Naive thymus-derived CD8-positive, alpha-beta T cell (primary cell): ENCODE measurements around the gene JAGN1. TPM values are rescaled to one million over a fixed set of nuclear protein-coding genes. Genes with fewer than 3 reads are reported as not detected.

Experiments
- ATAC-seq, 2 donors: fragments of 150-1000 bp; cut with Tn5 transposase in 1 of 2; sonication (Bioruptor Pico), chemical (Tn5 transposase) in 1 of 2; 1 replicate in 1 of 2; 2 replicates in 1 of 2; pipeline ENCODE4 v1.10.0; 2021; ENCODE audit warnings: mild to moderate bottlenecking in 2 of 2, moderate library complexity in 2 of 2
- POLR2A ChIA-PET: fragments of 350-600 bp; sonication (Branson Sonifier 250); formaldehyde crosslinking; loops from one replicate; lab custom pipeline; 2021; ENCODE audit warnings: antibody characterized with exemption; lab: Charles Lee
- DNase-seq, 10 donors: peaks; one replicate each; pipeline versions ENCODE4 v3.0.0 to v3.0.0-alpha.2; 2020 to 2022
- H3K27ac Mint-ChIP-seq, 10 donors: one replicate each; pipeline ENCODE4 v1.8.0; 2020 to 2022; ENCODE audit warnings: mild to moderate bottlenecking in 10 of 10, mixed read lengths in 10 of 10, moderate library complexity in 4 of 10, inconsistent platforms in 1 of 10
- H3K27me3 Mint-ChIP-seq, 5 donors: one replicate each; pipeline ENCODE4 v1.8.0; 2021 to 2022; ENCODE audit warnings: mixed read lengths in 5 of 5
- H3K36me3 Mint-ChIP-seq, 3 donors: one replicate each; pipeline ENCODE4 v1.8.0; 2020 to 2022; ENCODE audit warnings: mixed read lengths in 3 of 3, mild to moderate bottlenecking in 2 of 3, inconsistent platforms in 1 of 3
- H3K4me1 Mint-ChIP-seq, 4 donors: one replicate each; pipeline ENCODE4 v1.8.0; 2021 to 2022; ENCODE audit warnings: mixed read lengths in 4 of 4
- H3K4me3 Mint-ChIP-seq, 10 donors: one replicate each; pipeline ENCODE4 v1.8.0; 2020 to 2022; ENCODE audit warnings: mild to moderate bottlenecking in 10 of 10, mixed read lengths in 10 of 10, moderate library complexity in 6 of 10, inconsistent platforms in 1 of 10
- H3K9me3 Mint-ChIP-seq, 9 donors: one replicate each; pipeline ENCODE4 v1.8.0; 2020 to 2022; ENCODE audit warnings: mixed read lengths in 9 of 9, mild to moderate bottlenecking in 3 of 9, inconsistent platforms in 1 of 9, moderate library complexity in 1 of 9
- polyA plus RNA-seq, 3 donors: library from polyadenylated mRNA; unstranded; fragments of 300-500 nt; fragmentation: Illumina TruSeq; gene quantifications; one replicate each; pipeline ENCODE4 v1.2.3, GENCODE V29; 2021
- total RNA-seq, 8 experiments: library from RNA in 2 of 8; stranded (reverse) in 2 of 8; gene quantifications; one replicate each; pipeline ENCODE4 v1.2.3 and lab custom pipeline; 2021 to 2026

JAGN1 gene
- total and polyA plus RNA-seq, 5 experiments from 2014 or later: 38.0 to 48.5 (median 39.8) TPM

GRCh38 chr3:9914559-9915253 is 24.3 kb downstream of the JAGN1 start:
- peaks cover 2 to 16% (median 4%) of the 10 kb centered on the region in 5 donors for H3K27me3 Mint-ChIP-seq
- peaks cover 3 to 23% (median 18%) of the 10 kb centered on the region in 4 donors for H3K4me1 Mint-ChIP-seq
- peak in 1 of 2 donors; percentile 12 for ATAC-seq
- no peak for DNase-seq
- H3K36me3 Mint-ChIP-seq: peaks cover 0 to 2% (median 0%) of the 10 kb centered on the region in 3 donors
- POLR2A ChIA-PET: interaction anchor here (2.6 kb wide), 1 partner anchor 24 kb away, joined by 6 read pairs; the partner anchor contains the start of gene JAGN1
- H3K4me3 Mint-ChIP-seq: peak overlapping the region; percentile 46 to 82 (median 64)
- peak overlapping the region in 2 of 10 donors; percentile 44 to 49 for H3K27ac Mint-ChIP-seq
- no peaks in the 10 kb centered on the region for H3K9me3 Mint-ChIP-seq

GRCh38 chr3:9915254-9916141 is 25.1 kb downstream of the JAGN1 start:
- H3K27ac Mint-ChIP-seq: peak overlapping the region in 2 of 10 donors; percentile 18 to 62

GRCh38 chr3:9916346-9916733 is 25.9 kb downstream of the JAGN1 start:
- Mint-ChIP-seq H3K27ac (peak overlapping the region in 2 of 10 donors; percentile 19 to 56), H3K4me1 (peaks cover 3 to 23% (median 18%) of the 10 kb centered on the region in 4 donors), H3K4me3 (peak overlapping the region; percentile 57 to 82 (median 79)), H3K27me3 (peaks cover 2 to 14% (median 4%) of the 10 kb centered on the region in 5 donors), H3K36me3 (peaks cover 0 to 2% (median 0%) of the 10 kb centered on the region in 3 donors), H3K9me3 (no peaks in the 10 kb centered on the region)
- ATAC-seq (no peak), DNase-seq (no peak)
- POLR2A ChIA-PET: interaction anchor here (1.0 to 2.1 kb wide), 2 partner anchors 16 to 37 kb away, joined by 3 to 10 read pairs; no protein-coding TSS in a partner anchor

More at GRCh38 chr3:9915254-9916141, 25.1 kb downstream of the JAGN1 start:
- Mint-ChIP-seq H3K4me1 (peaks cover 3 to 23% (median 18%) of the 10 kb centered on the region in 4 donors), H3K9me3 (no peaks in the 10 kb centered on the region), H3K36me3 (peaks cover 0 to 2% (median 0%) of the 10 kb centered on the region in 3 donors), H3K4me3 (peak overlapping the region; percentile 67 to 88 (median 80)), H3K27me3 (peaks cover 2 to 16% (median 4%) of the 10 kb centered on the region in 5 donors)
- POLR2A ChIA-PET: interaction anchor here (2.1 kb wide), 1 partner anchor 17 kb away, joined by 10 read pairs; no protein-coding TSS in a partner anchor
- DNase-seq (peak in 5 of 10 donors; percentile 15 to 35 (median 26)), ATAC-seq (peak; percentile 57 to 70)

GRCh38 chr3:9916734-9917680 is 26.6 kb downstream of the JAGN1 start, which contains the start of gene IL17RC:
TSS of gene IL17RC (plus strand) at chr3:9917098. CDS start at chr3:9917316, 218 bp downstream.
- ATAC-seq (peak; percentile 39 to 49), DNase-seq (peak in 1 of 10 donors; percentile 17)
- POLR2A ChIA-PET: interaction anchor here (1.0 to 2.1 kb wide), 3 partner anchors 15 to 124 kb away, joined by 3 to 10 read pairs (median 3); partner anchors contain the start of genes ARPC4 and TADA3
- H3K4me3 Mint-ChIP-seq: peak within 1 kb of the TSS; percentile 67 to 88 (median 80)
- no peaks in the 10 kb centered on the region for H3K36me3 Mint-ChIP-seq
- H3K4me1 Mint-ChIP-seq: peaks cover 3 to 20% (median 18%) of the 10 kb centered on the region in 4 donors
- peak within 1 kb of the TSS in 6 of 10 donors; percentile 18 to 87 (median 50) for H3K27ac Mint-ChIP-seq
- H3K9me3 Mint-ChIP-seq: no peaks in the 10 kb centered on the region
- H3K27me3 Mint-ChIP-seq: peaks cover 2 to 7% (median 3%) of the 10 kb centered on the region in 5 donors

GRCh38 chr3:9917820-9918219 is 27.4 kb downstream of the JAGN1 start:
- ATAC-seq (no peak), DNase-seq (no peak)
- H3K27ac Mint-ChIP-seq: no peak overlapping the region
- H3K27me3 Mint-ChIP-seq: peaks cover 0 to 8% (median 1%) of the 10 kb centered on the region in 5 donors
- no peaks in the 10 kb centered on the region for H3K9me3 Mint-ChIP-seq
- H3K36me3 Mint-ChIP-seq: no peaks in the 10 kb centered on the region
- POLR2A ChIA-PET: interaction anchor here (1.0 kb wide), 1 partner anchor 125 kb away, joined by 3 read pairs; the partner anchor contains the start of genes ARPC4 and TADA3
- peak overlapping the region in 2 of 10 donors; percentile 18 to 25 for H3K4me3 Mint-ChIP-seq
- peaks cover 3 to 18% (median 14%) of the 10 kb centered on the region in 4 donors for H3K4me1 Mint-ChIP-seq

- POLR2A ChIA-PET: no interaction called here
- Mint-ChIP-seq H3K9me3 (no peaks in the 10 kb centered on the region), H3K4me3 (peak overlapping the region in 2 of 10 donors; percentile 25 to 36), H3K4me1 (peaks cover 3 to 18% (median 14%) of the 10 kb centered on the region in 4 donors), H3K27ac (no peak overlapping the region), H3K36me3 (no peaks in the 10 kb centered on the region), H3K27me3 (peaks cover 0 to 10% (median 3%) of the 10 kb centered on the region in 5 donors)
- no peak for ATAC-seq
- no peak for DNase-seq
These were observed 28.0 kb downstream of the JAGN1 start for GRCh38 chr3:9918261-9919038.

GRCh38 chr3:9928158-9928557 is 37.7 kb downstream of the JAGN1 start:
- POLR2A ChIA-PET: no interaction called here

GRCh38 chr3:9930804-9931418 is 40.5 kb downstream of the JAGN1 start:
- H3K4me1 Mint-ChIP-seq: peaks cover 22 to 40% (median 38%) of the 10 kb centered on the region in 4 donors
- ATAC-seq (no peak), DNase-seq (peak in 1 of 10 donors; percentile 62)
- no peaks in the 10 kb centered on the region for H3K9me3 Mint-ChIP-seq
- POLR2A ChIA-PET: interaction anchor here (0.5 to 5.6 kb wide), 6 partner anchors 15 to 322 kb away, joined by 3 to 73 read pairs (median 6); partner anchors contain the start of genes IL17RC, JAGN1, PRRT3 and TTLL3
- no peaks in the 10 kb centered on the region for H3K27me3 Mint-ChIP-seq
- peaks cover 0 to 11% (median 0%) of the 10 kb centered on the region in 3 donors for H3K36me3 Mint-ChIP-seq
- peak overlapping the region; percentile 37 to 87 (median 74) for H3K27ac Mint-ChIP-seq
- H3K4me3 Mint-ChIP-seq: peak overlapping the region in 7 of 10 donors; percentile 13 to 60 (median 53)

More at GRCh38 chr3:9928158-9928557, 37.7 kb downstream of the JAGN1 start:
- Mint-ChIP-seq H3K36me3 (no peaks in the 10 kb centered on the region), H3K9me3 (no peaks in the 10 kb centered on the region), H3K27me3 (peaks cover 0 to 3% (median 0%) of the 10 kb centered on the region in 5 donors), H3K27ac (no peak overlapping the region), H3K4me1 (peaks cover 3 to 18% (median 14%) of the 10 kb centered on the region in 4 donors), H3K4me3 (no peak overlapping the region)
- no peak for ATAC-seq
- no peak for DNase-seq

- Mint-ChIP-seq H3K9me3 (no peaks in the 10 kb centered on the region), H3K27me3 (no peaks in the 10 kb centered on the region), H3K27ac (peak overlapping the region; percentile 96 to 100 (median 99)), H3K4me1 (peaks cover 24 to 53% (median 45%) of the 10 kb centered on the region in 4 donors), H3K36me3 (peaks cover 0 to 21% (median 2%) of the 10 kb centered on the region in 3 donors), H3K4me3 (peak overlapping the region; percentile 94 to 99 (median 98))
- DNase-seq (no peak), ATAC-seq (no peak)
- POLR2A ChIA-PET: interaction anchor here (0.7 to 5.6 kb wide), 26 partner anchors 11 to 536 kb away, joined by 3 to 73 read pairs (median 10); partner anchors contain the start of genes ARPC4, EMC3, FANCD2 and IL17RC
These were observed 42.1 kb downstream of the JAGN1 start for GRCh38 chr3:9932535-9932842.
